Mesenchymal stem cell (in vitro differentiated cells and primary cell): Measurements from ENCODE around the gene KCNAB2.

Experiments used
- DNase-seq: peaks from one replicate; pipeline ENCODE4 v3.0.0-alpha.2; 2013
- H2AFZ ChIP-seq: one replicate; pipeline ENCODE4 v1.6.1; 2013; ENCODE audit warnings: low read depth, mild to moderate bottlenecking, control low read depth, inconsistent platforms, low read length, moderate library complexity
- H2AK5ac ChIP-seq: 2 replicates; pipeline ENCODE4 v1.6.1; 2013; ENCODE audit warnings: low read length, moderate library complexity, mild to moderate bottlenecking, inconsistent platforms; ENCODE audit not compliant: severe bottlenecking
- H2BK120ac ChIP-seq: one replicate; pipeline ENCODE4 v1.6.1; 2013; ENCODE audit warnings: low read depth, mild to moderate bottlenecking, inconsistent platforms, low read length, moderate library complexity
- H2BK12ac ChIP-seq, 2 experiments: one replicate each; pipeline ENCODE4 v1.6.1; 2013; ENCODE audit warnings: inconsistent platforms in 2 of 2, low read length in 2 of 2, mild to moderate bottlenecking in 2 of 2, moderate library complexity in 2 of 2, control low read depth in 1 of 2
- H2BK15ac ChIP-seq: one replicate; pipeline ENCODE4 v1.6.1; 2013; ENCODE audit warnings: mild to moderate bottlenecking, low read depth, inconsistent platforms; ENCODE audit not compliant: poor library complexity, severe bottlenecking
- H2BK5ac ChIP-seq: 2 replicates; pipeline ENCODE4 v1.6.1; 2013; ENCODE audit warnings: low read depth, mild to moderate bottlenecking, low read length, control low read depth, inconsistent platforms; ENCODE audit not compliant: poor library complexity, severe bottlenecking
- H3K14ac ChIP-seq, 2 experiments: one replicate each; pipeline ENCODE4 v1.6.1; 2013; ENCODE audit warnings: inconsistent platforms in 2 of 2, low read length in 2 of 2, control low read depth in 1 of 2, mild to moderate bottlenecking in 1 of 2, moderate library complexity in 1 of 2
- H3K18ac ChIP-seq, 2 experiments: one replicate each; pipeline ENCODE4 v1.6.1; 2013; ENCODE audit warnings: inconsistent platforms in 2 of 2, low read length in 2 of 2, control low read depth in 1 of 2, low read depth in 1 of 2, mild to moderate bottlenecking in 1 of 2
- H3K23ac ChIP-seq, 2 experiments: one replicate each; pipeline ENCODE4 v1.6.1; 2013; ENCODE audit warnings: inconsistent platforms in 2 of 2, low read length in 2 of 2, mild to moderate bottlenecking in 2 of 2, moderate library complexity in 2 of 2, control low read depth in 1 of 2
- H3K27ac ChIP-seq: 2 replicates; pipeline ENCODE4 v1.5.1; 2013; ENCODE audit warnings: mild to moderate bottlenecking, moderate library complexity, low read length, control low read depth, inconsistent platforms; ENCODE audit not compliant: poor library complexity, severe bottlenecking
- H3K27me3 ChIP-seq, 2 experiments: 2 replicates each; pipeline versions ENCODE4 v1.6.1 to v1.7.0; 2013; ENCODE audit warnings: low read length in 2 of 2, mild to moderate bottlenecking in 2 of 2, moderate library complexity in 2 of 2, control low read depth in 1 of 2, inconsistent platforms in 1 of 2; ENCODE audit not compliant: control insufficient read depth in 1 of 2, insufficient read depth in 1 of 2
- H3K36me3 ChIP-seq, 2 experiments: 2 replicates each; pipeline versions ENCODE4 v1.6.1 to v1.7.0; 2013; ENCODE audit warnings: low read length in 2 of 2, control low read depth in 1 of 2, inconsistent platforms in 1 of 2, low read depth in 1 of 2, mild to moderate bottlenecking in 1 of 2; ENCODE audit not compliant: insufficient read depth in 2 of 2, control insufficient read depth in 1 of 2
- H3K4ac ChIP-seq, 2 experiments: one replicate each; pipeline ENCODE4 v1.6.1; 2013; ENCODE audit warnings: inconsistent platforms in 2 of 2, low read length in 2 of 2, mild to moderate bottlenecking in 2 of 2, moderate library complexity in 2 of 2, control low read depth in 1 of 2, low read depth in 1 of 2
- H3K4me1 ChIP-seq: 2 replicates; pipeline ENCODE4 v1.6.1; 2013; ENCODE audit warnings: low read depth, low read length, control low read depth; ENCODE audit not compliant: control insufficient read depth, insufficient read depth
- H3K4me2 ChIP-seq: 2 replicates; pipeline ENCODE4 v1.6.1; 2013; ENCODE audit warnings: low read length, mild to moderate bottlenecking, inconsistent platforms; ENCODE audit not compliant: poor library complexity, severe bottlenecking
- H3K4me3 ChIP-seq, 2 experiments: 2 replicates each; pipeline versions ENCODE4 v1.5.1 to v1.7.0; 2013; ENCODE audit warnings: low read length in 2 of 2, mild to moderate bottlenecking in 2 of 2, control low read depth in 1 of 2, low read depth in 1 of 2; ENCODE audit not compliant: insufficient read depth in 1 of 2
- H3K79me1 ChIP-seq: replicated peaks from 2 replicates; pipeline ENCODE4 v1.6.1; 2013; ENCODE audit warnings: mild to moderate bottlenecking, control low read depth, low read length, inconsistent platforms; ENCODE audit not compliant: poor library complexity, severe bottlenecking
- H3K9ac ChIP-seq: 2 replicates; pipeline ENCODE4 v1.7.0; 2013; ENCODE audit warnings: mild to moderate bottlenecking, low read length, moderate library complexity
- H3K9me3 ChIP-seq: 2 replicates; pipeline ENCODE4 v1.7.0; 2013; ENCODE audit warnings: mild to moderate bottlenecking, low read length; ENCODE audit not compliant: control insufficient read depth
- H4K8ac ChIP-seq: one replicate; pipeline ENCODE4 v1.6.1; 2013; ENCODE audit warnings: inconsistent platforms, mild to moderate bottlenecking, low read length, moderate library complexity
- H4K91ac ChIP-seq: one replicate; pipeline ENCODE4 v1.6.1; 2013; ENCODE audit warnings: mild to moderate bottlenecking, low read length, inconsistent platforms
- WGBS: methylation state at CpG from one replicate; pipeline ENCODE4 v1.1.7; 2013; ENCODE audit warnings: mixed read lengths; 5-methylcytosine and 5-hydroxymethylcytosine counted together

Gene KCNAB2

GRCh38 chr1:6144647-6145395 is 99.1 kb downstream of the KCNAB2 start:
- H3K18ac ChIP-seq = no peak overlapping the region
- no peak overlapping the region for H3K14ac ChIP-seq
- no peak for DNase-seq
- H2BK120ac ChIP-seq = no peak overlapping the region
- no peak overlapping the region for H3K4me3 ChIP-seq
- no peak overlapping the region for H3K27ac ChIP-seq
- no peak overlapping the region for H3K9ac ChIP-seq
- H3K4me2 ChIP-seq = no peak overlapping the region
- H3K79me1 ChIP-seq = no peaks in the 10 kb centered on the region
- no peak overlapping the region for H2BK12ac ChIP-seq
- H2BK5ac ChIP-seq = no peak overlapping the region
- H3K9me3 ChIP-seq = peaks cover 6% of the 10 kb centered on the region
- no peak overlapping the region for H4K91ac ChIP-seq
- H4K8ac ChIP-seq = no peak overlapping the region
- peaks cover 5% of the 10 kb centered on the region for H3K4me1 ChIP-seq
- H2AK5ac ChIP-seq = no peak overlapping the region
- no peaks in the 10 kb centered on the region for H3K36me3 ChIP-seq
- H3K27me3 ChIP-seq = peaks cover 39 to 64% of the 10 kb centered on the region in 2 experiments
- no peak overlapping the region for H2BK15ac ChIP-seq
- H3K23ac ChIP-seq = no peak overlapping the region
- no peak overlapping the region for H2AFZ ChIP-seq
- WGBS = 63% methylated on average over 16 of the region's 16 CpGs
- H3K4ac ChIP-seq = no peak overlapping the region

GRCh38 chr1:6145396-6145750 is 99.7 kb downstream of the KCNAB2 start:
- no peak overlapping the region for H3K9ac ChIP-seq
- peaks cover 38 to 66% of the 10 kb centered on the region in 2 experiments for H3K27me3 ChIP-seq
- H3K4ac ChIP-seq = no peak overlapping the region
- no peak overlapping the region for H2BK15ac ChIP-seq
- no peak overlapping the region for H4K8ac ChIP-seq
- H3K23ac ChIP-seq = no peak overlapping the region
- H3K14ac ChIP-seq = no peak overlapping the region
- H3K18ac ChIP-seq = no peak overlapping the region
- H3K4me3 ChIP-seq = no peak overlapping the region
- H4K91ac ChIP-seq = no peak overlapping the region
- no peak overlapping the region for H3K4me2 ChIP-seq
- no peaks in the 10 kb centered on the region for H3K36me3 ChIP-seq
- DNase-seq = no peak
- H3K79me1 ChIP-seq = no peaks in the 10 kb centered on the region
- H3K9me3 ChIP-seq = peaks cover 11% of the 10 kb centered on the region
- no peak overlapping the region for H2BK120ac ChIP-seq
- WGBS = 61% methylated on average over 2 of the region's 2 CpGs
- no peak overlapping the region for H2BK5ac ChIP-seq
- no peak overlapping the region for H3K27ac ChIP-seq
- H3K4me1 ChIP-seq = peaks cover 5% of the 10 kb centered on the region
- no peak overlapping the region for H2AK5ac ChIP-seq
- no peak overlapping the region for H2BK12ac ChIP-seq
- no peak overlapping the region for H2AFZ ChIP-seq

GRCh38 chr1:6145864-6146410 is 100.2 kb downstream of the KCNAB2 start:
- Histone ChIP-seq H4K91ac (no peak overlapping the region), H3K18ac (no peak overlapping the region), H3K27ac (no peak overlapping the region), H3K79me1 (no peaks in the 10 kb centered on the region), H2AK5ac (no peak overlapping the region), H3K4me3 (no peak overlapping the region), H2BK12ac (no peak overlapping the region), H2BK15ac (no peak overlapping the region), H2BK120ac (no peak overlapping the region), H3K9me3 (peaks cover 11% of the 10 kb centered on the region), H3K4me2 (no peak overlapping the region), H3K23ac (no peak overlapping the region), H3K27me3 (peaks cover 42 to 71% of the 10 kb centered on the region in 2 experiments), H3K9ac (no peak overlapping the region), H3K14ac (no peak overlapping the region), H2BK5ac (no peak overlapping the region), H4K8ac (no peak overlapping the region), H2AFZ (no peak overlapping the region), H3K4me1 (peaks cover 5% of the 10 kb centered on the region), H3K4ac (no peak overlapping the region), H3K36me3 (no peaks in the 10 kb centered on the region)
- 89% methylated on average over 24 of the region's 24 CpGs for WGBS
- no peak for DNase-seq

GRCh38 chr1:6148497-6149241 is 103.0 kb downstream of the KCNAB2 start:
- H3K9me3 ChIP-seq = peaks cover 11% of the 10 kb centered on the region
- H2BK12ac ChIP-seq = no peak overlapping the region
- no peaks in the 10 kb centered on the region for H3K36me3 ChIP-seq
- H3K23ac ChIP-seq = no peak overlapping the region
- H3K27ac ChIP-seq = no peak overlapping the region
- H3K79me1 ChIP-seq = no peaks in the 10 kb centered on the region
- H2BK5ac ChIP-seq = no peak overlapping the region
- H4K8ac ChIP-seq = no peak overlapping the region
- peaks cover 5% of the 10 kb centered on the region for H3K4me1 ChIP-seq
- no peak overlapping the region for H2BK120ac ChIP-seq
- no peak overlapping the region for H3K18ac ChIP-seq
- H3K27me3 ChIP-seq = peaks cover 62 to 84% of the 10 kb centered on the region in 2 experiments
- no peak overlapping the region for H3K9ac ChIP-seq
- H4K91ac ChIP-seq = no peak overlapping the region
- H3K4me2 ChIP-seq = no peak overlapping the region
- H2AFZ ChIP-seq = no peak overlapping the region
- H3K4ac ChIP-seq = no peak overlapping the region
- peak overlapping the region in 1 of 2 experiments; percentile 20 for H3K14ac ChIP-seq
- no peak overlapping the region for H3K4me3 ChIP-seq
- H2BK15ac ChIP-seq = no peak overlapping the region
- WGBS = 8% methylated on average over 36 of the region's 53 CpGs
- no peak overlapping the region for H2AK5ac ChIP-seq
- DNase-seq = peak; percentile 11
